Activated CD4-positive, CD25-positive, alpha-beta regulatory T cell treated with anti-CD3 and anti-CD28 coated beads, Interleukin-2, amount 50 U/mL, for 72 hours (primary cell): ENCODE results near the gene OR10G4.
"Not testable (repeated sequence)": the region's sequence is repeated elsewhere in the genome, so short reads cannot be mapped to it uniquely, and the experiment has no call there.

ENCODE experiments used
- DNase-seq: peaks from one replicate; pipeline ENCODE4 v3.0.0; 2021

Gene OR10G4, protein sequence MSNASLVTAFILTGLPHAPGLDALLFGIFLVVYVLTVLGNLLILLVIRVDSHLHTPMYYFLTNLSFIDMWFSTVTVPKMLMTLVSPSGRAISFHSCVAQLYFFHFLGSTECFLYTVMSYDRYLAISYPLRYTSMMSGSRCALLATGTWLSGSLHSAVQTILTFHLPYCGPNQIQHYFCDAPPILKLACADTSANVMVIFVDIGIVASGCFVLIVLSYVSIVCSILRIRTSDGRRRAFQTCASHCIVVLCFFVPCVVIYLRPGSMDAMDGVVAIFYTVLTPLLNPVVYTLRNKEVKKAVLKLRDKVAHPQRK

DNA sequence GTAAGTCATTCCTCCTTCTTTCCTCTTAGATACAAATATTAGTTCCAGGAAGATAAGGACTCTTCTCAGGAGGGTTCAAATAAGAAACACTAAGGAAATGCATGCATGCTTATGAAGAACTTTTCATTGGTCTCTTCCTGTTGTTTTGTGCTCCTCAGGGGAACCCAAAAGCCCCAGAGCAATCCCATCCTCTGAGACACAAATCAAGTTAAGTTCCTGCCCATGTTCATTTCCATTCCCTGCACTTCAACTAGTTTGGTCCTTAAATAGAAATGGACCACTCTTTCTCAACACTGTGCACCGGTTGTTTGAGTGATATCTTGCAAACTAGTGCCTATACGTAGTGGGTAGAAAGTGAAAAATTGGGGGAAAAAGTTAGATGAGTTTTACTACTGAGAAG, at the start of gene OR10G4:
OR10G4 (plus strand) TSS at position 301 of the 400 bp plus-strand sequence. CDS start 2,578 bp downstream, outside the sequence.
- no peak for DNase-seq

DNA sequence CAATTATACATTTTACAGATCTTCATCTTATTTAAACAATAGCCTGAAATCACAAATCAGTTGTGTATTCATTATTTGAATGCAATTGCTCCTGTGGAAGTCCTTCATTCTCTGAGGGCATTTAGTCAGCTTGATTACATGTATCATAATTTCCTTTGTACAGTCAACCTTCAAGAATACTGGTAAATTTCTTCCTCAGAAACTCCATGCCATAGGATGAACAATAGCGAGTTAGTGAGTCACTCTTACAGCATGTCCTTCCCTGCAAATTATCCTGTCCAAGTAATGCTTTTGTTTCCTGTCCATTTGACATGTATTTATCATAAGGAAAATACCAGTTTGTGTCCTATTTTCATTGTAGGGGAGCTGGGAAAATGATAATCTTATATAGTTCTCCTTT, 39.0 kb upstream of the OR10G4 start:
- DNase-seq: no peak

DNA sequence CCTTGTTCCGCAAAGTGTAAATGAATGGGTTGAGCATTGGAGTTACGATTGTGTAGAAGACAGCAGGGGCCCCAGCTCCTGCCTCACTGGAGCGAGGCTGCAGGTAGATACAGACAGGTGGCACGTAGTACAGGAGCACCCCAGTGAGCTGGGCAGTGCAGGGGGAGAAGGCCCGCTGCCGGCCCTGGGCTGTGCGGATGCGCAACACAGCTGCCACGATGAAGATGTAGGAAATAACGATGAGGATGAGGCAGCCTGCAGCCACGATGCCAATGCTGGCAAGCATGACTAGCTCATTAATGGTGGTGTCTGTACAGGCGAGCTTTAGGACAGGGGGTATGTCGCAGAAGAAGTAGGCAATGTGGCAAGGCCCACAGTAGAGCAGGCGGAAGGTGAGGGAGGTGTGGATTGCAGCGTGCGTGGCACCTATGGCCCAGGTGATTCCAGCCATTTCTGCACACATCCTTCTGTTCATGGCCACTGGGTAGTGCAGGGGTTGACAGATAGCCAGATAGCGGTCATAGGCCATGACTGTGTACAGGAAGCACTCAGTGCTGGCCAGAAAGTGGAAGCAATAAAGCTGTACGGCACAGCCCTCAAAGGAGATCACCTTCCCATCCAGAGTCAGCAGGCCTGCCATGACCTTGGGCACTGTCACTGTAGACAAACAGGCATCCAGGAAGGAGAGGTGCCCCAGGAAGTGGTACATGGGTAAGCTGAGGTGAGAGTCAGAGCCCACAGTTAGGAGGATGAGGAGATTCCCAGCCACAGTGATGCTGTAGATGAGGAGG, 35.8 kb upstream of the OR10G4 start:
- no peak for DNase-seq

DNA sequence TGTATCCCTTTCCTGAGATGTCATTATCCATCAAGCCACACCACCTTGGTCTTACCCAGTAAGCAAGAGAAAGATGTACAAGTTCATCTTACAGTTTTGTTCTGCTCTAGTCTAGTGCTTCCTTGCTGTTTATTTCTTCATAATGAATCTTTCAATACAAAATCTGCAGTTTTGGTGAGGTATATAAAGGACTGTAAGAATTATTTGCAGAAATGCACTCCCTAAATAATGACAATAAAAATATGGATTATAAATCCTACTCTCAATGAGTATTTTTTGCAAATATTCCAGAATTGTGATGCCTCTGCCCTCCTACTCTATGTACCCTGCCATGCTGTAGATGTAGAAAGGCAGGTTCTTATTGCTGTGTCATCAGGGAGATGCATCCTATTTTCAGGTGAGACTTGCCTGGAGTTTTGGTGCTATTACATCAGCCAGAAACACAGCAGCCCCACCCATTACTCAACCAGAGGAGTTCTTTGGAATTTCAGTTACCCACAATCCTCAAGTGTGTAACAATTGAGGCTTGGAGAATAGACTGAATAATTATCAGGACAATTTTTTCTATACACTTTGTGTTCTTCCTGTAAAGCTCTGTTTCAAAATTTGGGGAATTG, 35.0 kb upstream of the OR10G4 start, which contains the start of gene OR10S1:
OR10S1 (minus strand) TSS at position 51 of the 617 bp plus-strand sequence. CDS start 117 bp downstream, outside the sequence.
- DNase-seq: no peak

DNA sequence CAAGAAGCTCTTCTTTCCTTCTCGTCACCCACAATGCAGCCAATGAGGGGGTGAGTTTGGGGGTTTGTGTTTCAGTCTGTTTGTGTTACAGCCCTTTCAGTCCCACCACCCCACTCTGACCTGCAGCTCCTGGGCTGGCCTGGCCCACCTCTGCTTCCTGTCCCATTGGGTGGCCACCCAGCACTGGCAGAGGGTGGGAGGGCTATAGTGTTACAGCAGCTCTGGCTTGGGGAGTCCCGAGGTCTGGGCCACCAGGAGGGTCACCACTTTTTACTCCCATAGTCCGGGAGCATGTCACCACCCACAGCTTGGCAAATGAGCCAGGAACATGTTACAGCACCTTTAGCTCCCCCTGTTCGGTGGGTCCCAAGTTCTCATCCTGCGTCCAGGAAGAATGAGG, 33.5 kb upstream of the OR10G4 start:
- DNase-seq: no peak

DNA sequence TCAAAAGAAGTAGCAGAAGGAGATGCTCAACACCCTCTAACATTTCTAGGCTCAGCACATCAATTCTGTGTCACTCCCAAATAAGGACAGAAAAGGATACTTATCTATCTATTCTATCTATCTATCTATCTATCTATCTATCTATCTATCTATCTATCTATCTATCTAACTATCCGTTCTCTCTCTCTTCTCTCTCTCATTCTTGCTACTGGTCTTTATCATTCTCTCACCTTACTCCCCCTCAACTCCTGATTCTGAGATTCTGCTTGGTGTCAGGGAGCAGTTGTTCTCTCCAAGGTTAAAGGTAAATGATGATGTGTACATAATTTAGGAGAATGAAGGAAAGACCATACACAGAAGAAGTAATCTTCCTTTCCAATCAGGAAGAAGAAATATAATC, 17.7 kb upstream of the OR10G4 start, which contains the start of gene OR10G6:
OR10G6 (minus strand) TSS at position 43 of the 400 bp plus-strand sequence; CDS start at position 43, 0 bp downstream.
- DNase-seq: no peak

DNA sequence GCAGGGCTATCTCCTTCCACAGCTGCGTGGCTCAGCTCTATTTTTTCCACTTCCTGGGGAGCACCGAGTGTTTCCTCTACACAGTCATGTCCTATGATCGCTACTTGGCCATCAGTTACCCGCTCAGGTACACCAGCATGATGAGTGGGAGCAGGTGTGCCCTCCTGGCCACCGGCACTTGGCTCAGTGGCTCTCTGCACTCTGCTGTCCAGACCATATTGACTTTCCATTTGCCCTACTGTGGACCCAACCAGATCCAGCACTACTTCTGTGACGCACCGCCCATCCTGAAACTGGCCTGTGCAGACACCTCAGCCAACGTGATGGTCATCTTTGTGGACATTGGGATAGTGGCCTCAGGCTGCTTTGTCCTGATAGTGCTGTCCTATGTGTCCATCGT, 3.0 kb downstream of the OR10G4 start:
- DNase-seq: not testable (repeated sequence)

DNA sequence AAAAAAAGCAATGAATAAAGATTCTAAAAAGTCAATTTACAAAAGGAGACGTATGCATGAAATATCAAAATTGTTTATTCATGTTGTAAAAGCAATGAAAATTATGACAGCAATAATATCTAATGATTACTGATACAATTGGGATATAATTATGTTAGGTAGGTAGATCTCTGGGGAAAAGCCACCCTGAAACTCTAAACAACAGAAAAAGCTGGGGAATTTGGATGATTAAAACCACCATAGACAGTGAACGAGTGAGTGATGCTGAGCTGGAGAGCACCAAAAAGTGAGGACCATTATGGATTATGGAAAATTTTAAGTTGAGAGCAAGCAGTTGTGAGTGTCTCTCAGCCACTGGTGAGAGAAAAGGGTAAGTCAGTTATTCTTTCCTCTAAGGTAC, 13.7 kb downstream of the OR10G4 start, which contains the start of gene OR10G8:
OR10G8 (plus strand) TSS at position 301 of the 400 bp plus-strand sequence. CDS start 2,825 bp downstream, outside the sequence.
- no peak for DNase-seq

DNA sequence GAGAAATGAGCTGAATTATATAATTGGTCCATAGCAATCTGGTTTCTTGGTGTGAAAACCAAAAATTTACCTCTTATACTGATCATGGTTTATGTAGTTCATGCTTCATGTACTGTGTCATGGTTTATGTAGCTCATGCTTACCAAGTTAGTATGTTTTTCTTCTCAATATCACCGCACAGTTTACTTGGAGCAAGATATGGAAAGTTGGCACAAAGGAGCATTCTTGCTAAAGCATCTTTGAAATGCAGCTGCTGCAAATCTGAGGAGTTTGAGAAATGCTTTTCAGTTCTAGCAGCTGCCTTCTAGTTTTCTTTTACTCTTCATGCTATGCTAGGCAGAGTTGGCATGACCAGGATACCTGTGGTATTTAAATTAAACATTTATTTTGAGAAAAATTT, 23.9 kb downstream of the OR10G4 start:
- DNase-seq: no peak

DNA sequence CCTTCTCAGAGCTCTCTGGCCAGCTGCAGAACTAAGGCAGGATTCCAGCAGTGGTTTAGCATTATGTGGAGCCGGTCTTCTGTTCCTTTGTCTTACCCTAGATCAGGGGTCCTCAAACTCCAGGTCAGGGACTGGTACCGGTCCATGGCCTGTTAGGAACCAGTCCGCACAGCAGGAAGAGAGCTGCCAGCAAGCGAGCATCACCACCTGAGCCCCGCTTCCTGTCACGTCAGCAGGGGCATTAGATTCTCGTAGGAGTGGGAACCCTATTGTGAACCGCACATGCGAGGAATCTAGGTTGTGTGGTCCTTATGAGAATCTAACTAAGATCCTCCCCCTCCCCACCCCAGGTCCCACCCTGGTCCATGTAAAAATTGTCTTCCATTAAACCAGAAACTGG, 26.8 kb downstream of the OR10G4 start:
- no peak for DNase-seq

DNA sequence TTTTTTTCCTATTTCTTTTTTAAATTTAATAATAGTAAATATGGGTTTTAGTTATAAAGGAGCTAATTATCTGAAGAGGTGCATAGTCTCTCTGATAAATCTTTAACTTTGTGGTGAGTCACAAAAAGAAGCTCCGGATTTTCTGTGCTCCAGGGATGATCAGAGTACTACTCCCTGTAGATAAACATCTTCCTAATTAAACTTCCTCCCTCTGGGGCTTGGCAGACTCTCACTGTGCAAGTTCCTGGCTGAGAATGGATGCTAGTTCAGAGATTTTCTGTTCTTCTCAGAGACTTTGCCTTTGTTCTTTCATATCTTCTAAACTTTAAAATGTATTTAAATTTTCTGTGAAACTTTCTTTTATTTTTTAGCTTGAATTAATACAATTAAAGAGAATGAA, 28.5 kb downstream of the OR10G4 start, which contains the start of gene OR10G7:
OR10G7 (minus strand) TSS at position 72 of the 400 bp plus-strand sequence. CDS start 2,324 bp downstream, outside the sequence.
- DNase-seq: no peak

DNA sequence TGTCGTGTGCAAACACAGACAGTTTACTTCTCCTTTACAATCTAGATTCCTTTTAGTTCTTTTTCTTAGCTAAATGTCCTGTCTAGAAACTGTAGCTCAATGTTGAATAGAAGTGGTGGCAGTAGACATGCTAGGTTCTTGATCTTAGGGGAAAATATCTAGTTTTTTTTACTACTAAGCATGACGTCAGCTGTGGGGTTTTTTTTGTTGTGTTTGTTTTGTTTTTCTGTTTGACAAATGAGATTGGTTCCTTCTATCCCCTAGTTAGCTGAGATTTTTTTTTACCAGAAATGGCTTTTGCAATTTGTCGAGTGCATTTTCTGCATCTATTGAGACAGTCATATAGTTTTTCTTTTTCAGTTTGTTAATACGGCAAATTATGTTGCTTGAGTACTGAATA, 30.6 kb downstream of the OR10G4 start:
- DNase-seq: no peak

DNA sequence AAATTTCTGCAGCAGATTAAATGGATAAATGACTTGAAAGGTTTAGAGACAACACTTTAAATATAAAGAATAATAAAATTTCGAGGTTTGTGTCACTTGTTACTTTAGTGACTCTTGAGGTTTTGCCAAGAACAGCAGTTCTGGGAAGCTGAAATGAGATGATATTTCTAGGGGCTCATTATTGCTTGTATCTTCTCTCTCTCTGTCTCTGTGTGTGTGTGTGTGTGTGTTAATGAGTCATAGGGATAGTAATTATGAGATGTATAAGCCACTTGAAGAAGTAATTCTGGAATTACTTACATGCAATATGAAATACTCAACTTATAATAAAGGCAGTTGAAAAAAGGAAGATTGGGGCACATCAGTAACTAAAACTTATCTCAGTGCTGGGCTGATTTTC, 38.0 kb downstream of the OR10G4 start:
- no peak for DNase-seq

DNA sequence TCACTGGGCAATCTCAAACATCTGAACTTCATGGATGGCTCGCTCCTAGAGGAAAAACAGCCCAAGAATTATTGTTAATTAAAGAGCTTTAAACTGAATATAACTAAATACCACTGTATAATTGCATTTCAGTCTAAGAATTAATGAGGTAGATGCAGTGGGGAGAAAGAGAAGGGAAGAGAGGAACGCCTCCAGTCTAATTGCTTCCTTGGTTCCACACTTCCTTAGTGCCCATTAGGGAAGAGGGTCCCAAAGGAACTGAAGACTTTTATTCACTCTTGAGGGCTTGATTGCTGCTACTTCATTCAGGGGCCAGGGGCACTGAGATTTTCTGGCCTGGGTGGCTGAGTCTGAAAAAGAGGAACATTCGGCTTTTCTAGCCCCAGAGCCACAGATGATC, 40.2 kb downstream of the OR10G4 start:
- no peak for DNase-seq
